PC-9 (cell line): ENCODE data around the gene TAS2R50. TPM values are rescaled to one million over a fixed set of nuclear protein-coding genes. Genes with fewer than 3 reads are reported as not detected.

Experiments used
- BruUV-seq: library from RNA; stranded (reverse); fragments of 400-500 nt; replicated peaks from 2 replicates; lab custom pipeline; 2021; lab: Mats Ljungman, UMichigan
- CTCF ChIA-PET: fragments of 300-600 bp; sonication (Branson Sonifier 250); formaldehyde crosslinking; loops from one replicate; lab custom pipeline; 2022; ENCODE audit warnings: antibody characterized with exemption; lab: Charles Lee
- POLR2A ChIA-PET: fragments of 300-600 bp; sonication (Branson Sonifier 250); formaldehyde crosslinking; loops from one replicate; lab custom pipeline; 2022; ENCODE audit warnings: antibody characterized with exemption; ENCODE audit not compliant: unreplicated experiment; lab: Charles Lee
- DNase-seq, 2 experiments: peaks; one replicate each; pipeline versions ENCODE4 v3.0.0 to v3.0.0-alpha.2; 2015 to 2022; ENCODE audit warnings: mixed read lengths in 1 of 2
- H2AFZ ChIP-seq: fragments of 200-600 bp; sonication (generic); 2 replicates; pipeline ENCODE4 v1.8.1; 2017; ENCODE audit warnings: antibody characterized with exemption
- H3F3A ChIP-seq: fragments of 200-600 bp; sonication (generic); 2 replicates; pipeline ENCODE4 v1.8.1; 2017; ENCODE audit warnings: antibody characterized with exemption, mild to moderate bottlenecking, low read depth; ENCODE audit not compliant: insufficient read depth
- H3K27ac ChIP-seq: fragments of 200-600 bp; sonication (generic); 2 replicates; pipeline ENCODE4 v1.6.1; 2016; ENCODE audit warnings: mixed run types
- H3K27me3 ChIP-seq: fragments of 200-600 bp; sonication (generic); 2 replicates; pipeline ENCODE4 v1.6.1; 2016; ENCODE audit warnings: low read depth, mixed run types; ENCODE audit not compliant: insufficient read depth
- H3K36me3 ChIP-seq: fragments of 200-600 bp; sonication (generic); 2 replicates; pipeline ENCODE4 v1.6.1; 2016; ENCODE audit warnings: low read depth, mixed run types
- H3K4me1 ChIP-seq: fragments of 200-600 bp; sonication (generic); replicated peaks from 2 replicates; pipeline ENCODE4 v1.6.1; 2016; ENCODE audit warnings: mixed run types; ENCODE audit not compliant: insufficient read depth
- H3K4me2 ChIP-seq: fragments of 200-600 bp; sonication (generic); 2 replicates; pipeline ENCODE4 v1.6.1; 2017; ENCODE audit warnings: mixed run types
- H3K4me3 ChIP-seq: fragments of 200-600 bp; sonication (generic); 2 replicates; pipeline ENCODE4 v1.6.1; 2016; ENCODE audit warnings: mixed run types
- H3K79me2 ChIP-seq: fragments of 200-600 bp; sonication (generic); 2 replicates; pipeline ENCODE4 v1.6.1; 2017; ENCODE audit warnings: low read depth, mixed run types
- H3K9me2 ChIP-seq: fragments of 200-600 bp; sonication (generic); 2 replicates; pipeline ENCODE4 v1.8.1; 2017; ENCODE audit warnings: mild to moderate bottlenecking; ENCODE audit not compliant: insufficient read depth
- H3K9me3 ChIP-seq: fragments of 200-600 bp; sonication (generic); 2 replicates; pipeline ENCODE4 v1.8.1; 2016; ENCODE audit warnings: low read depth; ENCODE audit not compliant: insufficient read depth
- H4K20me1 ChIP-seq: fragments of 200-600 bp; sonication (generic); 2 replicates; pipeline ENCODE4 v1.8.1; 2017; ENCODE audit not compliant: insufficient read depth
- EZH2 ChIP-seq: fragments of 200-600 bp; sonication (generic); IDR thresholded peaks from 2 replicates; pipeline ENCODE4 v1.8.0; 2017; ENCODE audit warnings: antibody characterized with exemption, low read depth
- intact Hi-C: fragments of 100-400 bp; cut with micrococcal nuclease; formaldehyde crosslinking; loops from one replicate; pipeline ENCODE4 v1.10.0; 2022; ENCODE audit not compliant: unreplicated experiment
- total RNA-seq: library from RNA; stranded (reverse); gene quantifications from 2 replicates; pipeline ENCODE4 v1.2.3, GENCODE V29; 2021
- TF ChIP-seq, protein P1 (sequence below): fragments of 200-600 bp; sonication (generic); conservative IDR thresholded peaks from 2 replicates; pipeline ENCODE4 v1.6.1; 2017; ENCODE audit warnings: mixed run types, antibody characterized with exemption, mild to moderate bottlenecking, moderate library complexity

Gene TAS2R50
- total RNA-seq, 1 experiment from 2014 or later, result 2.3 TPM

DNA sequence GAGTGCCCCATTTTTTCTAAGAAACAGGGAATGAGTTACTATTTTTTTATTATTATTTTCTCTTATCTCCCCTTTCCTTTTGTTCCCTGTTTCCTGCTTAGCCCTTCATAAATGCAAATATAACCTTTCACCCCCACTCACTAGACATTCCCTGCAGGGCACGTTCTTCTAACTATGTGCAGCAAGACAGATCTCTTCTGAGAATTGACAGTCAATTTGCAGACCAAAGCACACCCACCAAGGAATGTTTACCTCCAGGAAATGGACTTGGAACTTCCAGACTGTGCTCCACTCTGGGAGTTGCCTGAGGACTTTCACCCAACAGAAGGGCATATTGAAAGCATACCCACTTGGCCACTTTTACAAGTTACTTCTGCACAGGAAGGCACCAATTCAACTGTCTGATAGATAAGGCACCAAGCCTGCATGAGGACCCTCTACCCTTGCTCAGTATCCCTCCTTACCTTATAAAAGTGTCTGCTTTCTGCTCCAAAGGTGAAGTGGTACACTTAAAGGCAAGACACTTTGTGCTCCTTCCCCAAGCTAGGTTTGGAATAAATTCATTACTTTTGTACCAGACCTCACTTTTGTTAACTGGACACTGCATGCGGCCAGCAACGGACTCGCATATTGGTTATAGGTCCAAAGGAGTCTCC lies 29.2 kb upstream of the TAS2R50 start:
- no peak overlapping the region for H2AFZ ChIP-seq
- H3K4me3 ChIP-seq, result no peak overlapping the region
- H4K20me1 ChIP-seq, result no peaks in the 10 kb centered on the region
- DNase-seq, result peak in 1 of 2 experiments; percentile 4
- TF ChIP-seq, protein P1, sequence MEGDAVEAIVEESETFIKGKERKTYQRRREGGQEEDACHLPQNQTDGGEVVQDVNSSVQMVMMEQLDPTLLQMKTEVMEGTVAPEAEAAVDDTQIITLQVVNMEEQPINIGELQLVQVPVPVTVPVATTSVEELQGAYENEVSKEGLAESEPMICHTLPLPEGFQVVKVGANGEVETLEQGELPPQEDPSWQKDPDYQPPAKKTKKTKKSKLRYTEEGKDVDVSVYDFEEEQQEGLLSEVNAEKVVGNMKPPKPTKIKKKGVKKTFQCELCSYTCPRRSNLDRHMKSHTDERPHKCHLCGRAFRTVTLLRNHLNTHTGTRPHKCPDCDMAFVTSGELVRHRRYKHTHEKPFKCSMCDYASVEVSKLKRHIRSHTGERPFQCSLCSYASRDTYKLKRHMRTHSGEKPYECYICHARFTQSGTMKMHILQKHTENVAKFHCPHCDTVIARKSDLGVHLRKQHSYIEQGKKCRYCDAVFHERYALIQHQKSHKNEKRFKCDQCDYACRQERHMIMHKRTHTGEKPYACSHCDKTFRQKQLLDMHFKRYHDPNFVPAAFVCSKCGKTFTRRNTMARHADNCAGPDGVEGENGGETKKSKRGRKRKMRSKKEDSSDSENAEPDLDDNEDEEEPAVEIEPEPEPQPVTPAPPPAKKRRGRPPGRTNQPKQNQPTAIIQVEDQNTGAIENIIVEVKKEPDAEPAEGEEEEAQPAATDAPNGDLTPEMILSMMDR, result no peak
- no peak for TF ChIP-seq EZH2
- H3K79me2 ChIP-seq, result no peaks in the 10 kb centered on the region
- POLR2A ChIA-PET, result no interaction called here
- BruUV-seq, result no TSS peak
- H3F3A ChIP-seq, result no peaks in the 10 kb centered on the region
- no peaks in the 10 kb centered on the region for H3K36me3 ChIP-seq
- no peaks in the 10 kb centered on the region for H3K9me2 ChIP-seq
- H3K4me2 ChIP-seq, result no peak overlapping the region
- intact Hi-C loops, result loop anchor here (1.0 kb wide), 1 partner anchor 54 kb away; no protein-coding TSS in a partner anchor
- CTCF ChIA-PET, result no interaction called here
- no peaks in the 10 kb centered on the region for H3K9me3 ChIP-seq
- H3K27ac ChIP-seq, result no peak overlapping the region
- H3K4me1 ChIP-seq, result no peaks in the 10 kb centered on the region
- no peaks in the 10 kb centered on the region for H3K27me3 ChIP-seq

DNA sequence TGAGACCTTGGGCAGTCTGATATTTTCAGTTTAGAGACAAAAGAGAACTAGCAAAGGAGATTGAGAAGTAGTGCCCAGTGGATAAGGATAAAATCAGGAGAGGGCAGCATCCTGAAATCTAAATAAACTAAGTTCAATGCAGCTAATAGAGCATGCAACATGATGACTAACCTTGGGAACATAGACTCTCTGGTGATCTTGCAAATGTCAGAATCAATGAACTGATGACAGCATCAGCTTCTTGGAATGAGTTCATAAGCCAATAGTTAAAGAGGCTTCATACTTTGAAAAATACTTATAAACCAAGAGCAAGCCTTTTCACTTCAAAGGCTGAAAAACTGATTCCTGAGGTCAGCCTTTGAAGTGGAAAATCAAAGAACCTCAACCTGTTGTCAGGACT lies 27.5 kb upstream of the TAS2R50 start:
- no peak for DNase-seq
- H3F3A ChIP-seq, result no peaks in the 10 kb centered on the region
- H3K4me3 ChIP-seq, result no peak overlapping the region
- intact Hi-C loops, result no loop called here
- CTCF ChIA-PET, result no interaction called here
- H3K9me3 ChIP-seq, result no peaks in the 10 kb centered on the region
- H3K9me2 ChIP-seq, result no peaks in the 10 kb centered on the region
- no peak overlapping the region for H3K4me2 ChIP-seq
- POLR2A ChIA-PET, result no interaction called here
- no peak overlapping the region for H2AFZ ChIP-seq
- no peaks in the 10 kb centered on the region for H3K36me3 ChIP-seq
- no peaks in the 10 kb centered on the region for H3K4me1 ChIP-seq
- H3K79me2 ChIP-seq, result no peaks in the 10 kb centered on the region
- H3K27me3 ChIP-seq, result no peaks in the 10 kb centered on the region
- H4K20me1 ChIP-seq, result no peaks in the 10 kb centered on the region
- TF ChIP-seq EZH2, result no peak
- TF ChIP-seq, protein P1, result no peak
- no peak overlapping the region for H3K27ac ChIP-seq
- BruUV-seq, result no TSS peak

DNA sequence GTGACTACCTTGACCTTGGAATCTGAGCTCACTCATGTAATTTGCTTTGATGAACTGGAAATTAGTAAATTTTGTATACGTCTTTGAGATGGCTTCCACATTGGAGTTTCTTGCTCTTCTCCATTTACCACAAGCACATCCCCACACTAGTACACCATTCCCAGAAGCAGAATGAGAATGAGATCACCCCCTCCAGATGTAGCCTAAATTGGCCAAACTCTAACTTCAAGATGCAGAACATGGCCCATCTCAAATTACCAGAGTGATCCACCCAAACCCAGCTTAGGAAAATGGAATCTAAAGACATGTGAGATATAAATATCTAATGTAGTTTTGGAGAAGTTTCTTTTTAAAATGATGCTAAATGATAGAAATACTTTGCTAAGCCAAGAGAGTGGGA lies 20.9 kb upstream of the TAS2R50 start:
- Histone ChIP-seq H3K4me3 (no peak overlapping the region), H3K4me2 (no peak overlapping the region), H3F3A (no peaks in the 10 kb centered on the region), H3K79me2 (no peaks in the 10 kb centered on the region), H4K20me1 (no peaks in the 10 kb centered on the region), H3K27me3 (no peaks in the 10 kb centered on the region), H3K4me1 (no peaks in the 10 kb centered on the region), H3K9me3 (no peaks in the 10 kb centered on the region), H3K9me2 (no peaks in the 10 kb centered on the region), H3K36me3 (no peaks in the 10 kb centered on the region), H3K27ac (no peak overlapping the region), H2AFZ (no peak overlapping the region)
- ChIA-PET CTCF (no interaction called here), POLR2A (no interaction called here)
- TF ChIP-seq, protein P1, result no peak
- no peak for TF ChIP-seq EZH2
- no peak for DNase-seq
- no TSS peak for BruUV-seq
- intact Hi-C loops, result no loop called here
